ENCODE results near the gene FAM3B.

GRCh38 chr21:41337515-41337914 lies 20.9 kb downstream of the FAM3B start:
- TF ChIP-seq CTCF (conservative IDR thresholded peaks at IDR 0.05; ENCODE audit: low read depth in 2 of 2), result no peak
- no peak for TF ChIP-seq STAT1 (IDR thresholded peaks at IDR 0.05; ENCODE audit: unreplicated experiment)
- TF ChIP-seq JUNB (IDR thresholded peaks at IDR 0.05; ENCODE audit: unreplicated experiment), result no peak
- TF ChIP-seq EZH2phosphoT487 (IDR thresholded peaks at IDR 0.05; ENCODE audit: unreplicated experiment), result no peak
- no peak for TF ChIP-seq CREB1 (CRISPR knock-in tag; IDR thresholded peaks at IDR 0.05; ENCODE audit: low read depth)
- TF ChIP-seq EZH2 (IDR thresholded peaks at IDR 0.05; ENCODE audit: low read depth, unreplicated experiment), result no peak
- TF ChIP-seq POLR2AphosphoS5 (IDR thresholded peaks at IDR 0.05; ENCODE audit: low read depth), result no peak
- no peak for TF ChIP-seq REST (IDR thresholded peaks at IDR 0.05; ENCODE audit: unreplicated experiment)
- TF ChIP-seq ETS1 (IDR thresholded peaks at IDR 0.05), result no peak

All from GM23338 (cell line).